OCI-LY7 (cell line): ENCODE measurements around the gene GMDS.

Source experiments
- EZH2phosphoT487 ChIP-seq: fragments of 200-600 bp; sonication (generic); IDR thresholded peaks from 2 replicates; pipeline ENCODE4 v1.6.1; 2018; ENCODE audit warnings: low read depth, borderline replicate concordance, mild to moderate bottlenecking, mixed run types, antibody characterized with exemption, low read length, moderate library complexity, mixed read lengths
- TF ChIP-seq, protein P1 (sequence below): fragments of 200-600 bp; sonication (generic); conservative IDR thresholded peaks from 2 replicates; pipeline ENCODE4 v1.5.1; 2014; ENCODE audit warnings: mild to moderate bottlenecking, antibody characterized with exemption, low read length, moderate library complexity, mixed read lengths

DNA sequence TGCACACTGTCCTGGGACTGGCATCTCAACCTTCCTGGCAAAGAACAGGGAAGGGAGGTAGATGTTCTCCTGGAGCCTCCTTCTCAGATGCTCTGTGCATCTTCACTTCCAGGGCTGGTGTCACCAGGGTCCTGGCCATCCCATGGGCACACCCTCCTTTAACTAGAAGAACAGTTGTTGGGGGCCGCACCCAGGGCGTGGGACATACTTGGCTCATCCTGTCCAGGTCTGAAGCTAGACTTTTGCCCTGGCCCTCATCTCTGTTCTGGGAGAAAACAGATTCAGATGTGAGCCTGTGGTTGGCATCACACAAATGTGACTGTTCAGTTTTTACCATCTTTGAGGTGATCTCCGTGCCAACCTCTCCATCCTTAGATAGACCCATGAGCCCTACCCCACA, 594.0 kb downstream of the GMDS start:
- TF ChIP-seq, protein P1, sequence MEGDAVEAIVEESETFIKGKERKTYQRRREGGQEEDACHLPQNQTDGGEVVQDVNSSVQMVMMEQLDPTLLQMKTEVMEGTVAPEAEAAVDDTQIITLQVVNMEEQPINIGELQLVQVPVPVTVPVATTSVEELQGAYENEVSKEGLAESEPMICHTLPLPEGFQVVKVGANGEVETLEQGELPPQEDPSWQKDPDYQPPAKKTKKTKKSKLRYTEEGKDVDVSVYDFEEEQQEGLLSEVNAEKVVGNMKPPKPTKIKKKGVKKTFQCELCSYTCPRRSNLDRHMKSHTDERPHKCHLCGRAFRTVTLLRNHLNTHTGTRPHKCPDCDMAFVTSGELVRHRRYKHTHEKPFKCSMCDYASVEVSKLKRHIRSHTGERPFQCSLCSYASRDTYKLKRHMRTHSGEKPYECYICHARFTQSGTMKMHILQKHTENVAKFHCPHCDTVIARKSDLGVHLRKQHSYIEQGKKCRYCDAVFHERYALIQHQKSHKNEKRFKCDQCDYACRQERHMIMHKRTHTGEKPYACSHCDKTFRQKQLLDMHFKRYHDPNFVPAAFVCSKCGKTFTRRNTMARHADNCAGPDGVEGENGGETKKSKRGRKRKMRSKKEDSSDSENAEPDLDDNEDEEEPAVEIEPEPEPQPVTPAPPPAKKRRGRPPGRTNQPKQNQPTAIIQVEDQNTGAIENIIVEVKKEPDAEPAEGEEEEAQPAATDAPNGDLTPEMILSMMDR, result no peak
- no peak for TF ChIP-seq EZH2phosphoT487
